ENCODE measurements around the gene ZNF710.

GRCh38 chr15:89991312-89991711 lies 9.8 kb upstream of the ZNF710 start:
- no peak for TF ChIP-seq POLR2AphosphoS5 (IDR thresholded peaks at IDR 0.05)
- TF ChIP-seq, protein P1, sequence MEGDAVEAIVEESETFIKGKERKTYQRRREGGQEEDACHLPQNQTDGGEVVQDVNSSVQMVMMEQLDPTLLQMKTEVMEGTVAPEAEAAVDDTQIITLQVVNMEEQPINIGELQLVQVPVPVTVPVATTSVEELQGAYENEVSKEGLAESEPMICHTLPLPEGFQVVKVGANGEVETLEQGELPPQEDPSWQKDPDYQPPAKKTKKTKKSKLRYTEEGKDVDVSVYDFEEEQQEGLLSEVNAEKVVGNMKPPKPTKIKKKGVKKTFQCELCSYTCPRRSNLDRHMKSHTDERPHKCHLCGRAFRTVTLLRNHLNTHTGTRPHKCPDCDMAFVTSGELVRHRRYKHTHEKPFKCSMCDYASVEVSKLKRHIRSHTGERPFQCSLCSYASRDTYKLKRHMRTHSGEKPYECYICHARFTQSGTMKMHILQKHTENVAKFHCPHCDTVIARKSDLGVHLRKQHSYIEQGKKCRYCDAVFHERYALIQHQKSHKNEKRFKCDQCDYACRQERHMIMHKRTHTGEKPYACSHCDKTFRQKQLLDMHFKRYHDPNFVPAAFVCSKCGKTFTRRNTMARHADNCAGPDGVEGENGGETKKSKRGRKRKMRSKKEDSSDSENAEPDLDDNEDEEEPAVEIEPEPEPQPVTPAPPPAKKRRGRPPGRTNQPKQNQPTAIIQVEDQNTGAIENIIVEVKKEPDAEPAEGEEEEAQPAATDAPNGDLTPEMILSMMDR (IDR thresholded peaks at IDR 0.05), result no peak
- TF ChIP-seq EP300 (IDR thresholded peaks at IDR 0.05), result no peak
